OCI-LY1 (cell line): ENCODE results near the gene JPT1.
"Not testable (repeated sequence)": the region's sequence is repeated elsewhere in the genome, so short reads cannot be mapped to it uniquely, and the experiment has no call there.

Experiments used
- EZH2 ChIP-seq: fragments of 200-600 bp; sonication (generic), shearing (Covaris generic); IDR thresholded peaks from 2 replicates; pipeline ENCODE4 v1.8.0; 2017; ENCODE audit warnings: borderline replicate concordance, mixed run types, mild to moderate bottlenecking, antibody characterized with exemption, low read length, moderate library complexity, mixed read lengths
- TF ChIP-seq, protein P1 (sequence below): fragments of 200-600 bp; sonication (generic), shearing (Covaris generic); IDR thresholded peaks from 2 replicates; pipeline ENCODE4 v1.5.1; 2017; ENCODE audit warnings: mild to moderate bottlenecking, antibody characterized with exemption, low read length, moderate library complexity, mixed read lengths

DNA sequence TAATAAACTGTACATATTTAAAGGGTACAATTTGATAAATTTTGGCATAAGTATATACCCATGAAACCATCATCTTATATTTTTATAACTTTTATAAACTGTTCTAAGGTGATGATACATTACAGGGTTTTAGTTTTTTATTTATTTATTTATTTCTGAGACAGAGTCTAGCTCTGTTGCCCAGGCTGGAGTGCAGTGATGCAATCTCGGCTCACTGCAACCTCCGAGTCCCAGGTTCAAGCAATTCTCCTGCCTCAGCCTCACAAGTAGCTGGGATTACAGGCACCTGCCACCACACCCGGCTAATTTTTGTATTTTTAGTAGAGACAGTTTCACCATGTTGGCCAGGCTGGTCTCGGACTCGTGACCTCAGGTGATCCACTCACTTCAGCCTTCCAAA lies 26.4 kb downstream of the JPT1 start:
- TF ChIP-seq, protein P1, sequence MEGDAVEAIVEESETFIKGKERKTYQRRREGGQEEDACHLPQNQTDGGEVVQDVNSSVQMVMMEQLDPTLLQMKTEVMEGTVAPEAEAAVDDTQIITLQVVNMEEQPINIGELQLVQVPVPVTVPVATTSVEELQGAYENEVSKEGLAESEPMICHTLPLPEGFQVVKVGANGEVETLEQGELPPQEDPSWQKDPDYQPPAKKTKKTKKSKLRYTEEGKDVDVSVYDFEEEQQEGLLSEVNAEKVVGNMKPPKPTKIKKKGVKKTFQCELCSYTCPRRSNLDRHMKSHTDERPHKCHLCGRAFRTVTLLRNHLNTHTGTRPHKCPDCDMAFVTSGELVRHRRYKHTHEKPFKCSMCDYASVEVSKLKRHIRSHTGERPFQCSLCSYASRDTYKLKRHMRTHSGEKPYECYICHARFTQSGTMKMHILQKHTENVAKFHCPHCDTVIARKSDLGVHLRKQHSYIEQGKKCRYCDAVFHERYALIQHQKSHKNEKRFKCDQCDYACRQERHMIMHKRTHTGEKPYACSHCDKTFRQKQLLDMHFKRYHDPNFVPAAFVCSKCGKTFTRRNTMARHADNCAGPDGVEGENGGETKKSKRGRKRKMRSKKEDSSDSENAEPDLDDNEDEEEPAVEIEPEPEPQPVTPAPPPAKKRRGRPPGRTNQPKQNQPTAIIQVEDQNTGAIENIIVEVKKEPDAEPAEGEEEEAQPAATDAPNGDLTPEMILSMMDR = not testable (repeated sequence)
- TF ChIP-seq EZH2 = not testable (repeated sequence)
